A549 treated with AZD9567 at 1 μM for 4 hours (cell line): ENCODE data around the gene WASHC4. TPM values are rescaled to one million over a fixed set of nuclear protein-coding genes. Genes with fewer than 3 reads are reported as not detected.

Source experiments
- total RNA-seq: library from RNA; stranded (reverse); fragments of 200-300 nt; extraction: Qiagen RNA extraction; gene quantifications from 5 replicates; pipeline ENCODE4 v1.2.3, GENCODE V29; 2022; ENCODE audit not compliant: insufficient read depth

WASHC4 gene, protein sequence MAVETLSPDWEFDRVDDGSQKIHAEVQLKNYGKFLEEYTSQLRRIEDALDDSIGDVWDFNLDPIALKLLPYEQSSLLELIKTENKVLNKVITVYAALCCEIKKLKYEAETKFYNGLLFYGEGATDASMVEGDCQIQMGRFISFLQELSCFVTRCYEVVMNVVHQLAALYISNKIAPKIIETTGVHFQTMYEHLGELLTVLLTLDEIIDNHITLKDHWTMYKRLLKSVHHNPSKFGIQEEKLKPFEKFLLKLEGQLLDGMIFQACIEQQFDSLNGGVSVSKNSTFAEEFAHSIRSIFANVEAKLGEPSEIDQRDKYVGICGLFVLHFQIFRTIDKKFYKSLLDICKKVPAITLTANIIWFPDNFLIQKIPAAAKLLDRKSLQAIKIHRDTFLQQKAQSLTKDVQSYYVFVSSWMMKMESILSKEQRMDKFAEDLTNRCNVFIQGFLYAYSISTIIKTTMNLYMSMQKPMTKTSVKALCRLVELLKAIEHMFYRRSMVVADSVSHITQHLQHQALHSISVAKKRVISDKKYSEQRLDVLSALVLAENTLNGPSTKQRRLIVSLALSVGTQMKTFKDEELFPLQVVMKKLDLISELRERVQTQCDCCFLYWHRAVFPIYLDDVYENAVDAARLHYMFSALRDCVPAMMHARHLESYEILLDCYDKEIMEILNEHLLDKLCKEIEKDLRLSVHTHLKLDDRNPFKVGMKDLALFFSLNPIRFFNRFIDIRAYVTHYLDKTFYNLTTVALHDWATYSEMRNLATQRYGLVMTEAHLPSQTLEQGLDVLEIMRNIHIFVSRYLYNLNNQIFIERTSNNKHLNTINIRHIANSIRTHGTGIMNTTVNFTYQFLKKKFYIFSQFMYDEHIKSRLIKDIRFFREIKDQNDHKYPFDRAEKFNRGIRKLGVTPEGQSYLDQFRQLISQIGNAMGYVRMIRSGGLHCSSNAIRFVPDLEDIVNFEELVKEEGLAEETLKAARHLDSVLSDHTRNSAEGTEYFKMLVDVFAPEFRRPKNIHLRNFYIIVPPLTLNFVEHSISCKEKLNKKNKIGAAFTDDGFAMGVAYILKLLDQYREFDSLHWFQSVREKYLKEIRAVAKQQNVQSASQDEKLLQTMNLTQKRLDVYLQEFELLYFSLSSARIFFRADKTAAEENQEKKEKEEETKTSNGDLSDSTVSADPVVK
- total RNA-seq: 19.8 to 31.9 TPM (median 27.3 TPM) in 5 replicates

GRCh38 chr12:105107494-105108371 is at the start of gene WASHC4:
WASHC4 (plus strand) TSS chr12:105107731; CDS start chr12:105107801, 70 bp downstream.

DNA sequence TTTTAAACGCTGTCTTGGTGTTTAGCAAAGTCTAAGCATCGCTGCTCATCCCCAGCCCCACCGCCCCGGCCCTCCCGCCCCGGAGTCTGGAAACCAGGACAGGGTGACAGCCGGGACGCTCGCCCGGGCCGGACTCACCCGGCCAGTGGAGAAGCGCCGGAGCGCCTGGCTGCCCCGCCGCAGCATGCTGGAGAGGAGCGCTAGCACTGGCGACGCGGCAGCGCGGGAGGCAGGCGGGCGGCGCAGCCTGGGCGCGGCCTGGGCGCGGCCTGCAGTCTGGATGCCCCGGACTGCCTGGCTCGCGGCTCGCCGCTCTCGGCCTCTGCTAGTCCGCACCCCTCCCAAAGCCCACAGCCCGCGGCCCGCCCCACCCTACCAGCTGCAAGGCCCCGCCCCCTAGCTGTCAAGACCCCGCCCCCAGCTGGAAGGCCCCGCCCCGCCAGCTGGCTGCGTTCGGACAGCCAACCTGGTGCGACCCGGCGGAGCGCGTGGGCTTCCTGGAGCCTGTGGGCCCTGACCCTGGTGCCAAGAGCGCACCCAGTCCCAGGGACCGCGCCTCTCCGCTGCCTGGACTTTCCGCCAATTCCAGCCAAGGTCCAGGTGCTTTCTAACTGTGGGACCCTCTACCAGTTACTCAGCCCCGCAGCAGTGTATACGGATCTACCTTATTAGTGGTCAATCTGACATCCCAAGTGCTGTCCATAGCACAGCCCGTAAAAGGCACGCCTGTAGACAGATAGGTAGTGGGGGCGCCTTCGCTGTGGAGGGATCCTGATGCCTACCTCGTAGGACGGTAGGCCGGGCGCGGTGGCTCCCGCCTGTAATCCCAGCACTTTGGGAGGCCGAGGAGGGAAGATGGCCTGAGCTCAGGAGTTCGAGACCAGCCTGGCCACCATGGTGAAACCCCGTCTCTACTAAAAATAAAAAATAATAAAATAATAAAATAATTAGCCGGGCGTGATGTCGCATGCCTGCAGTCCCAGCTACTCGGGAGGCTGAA is 23.0 kb upstream of the WASHC4 start, which contains the start of gene ALDH1L2:
Gene ALDH1L2 (minus strand): TSS at position 208 of the 1,000 bp plus-strand sequence. CDS start 22 bp downstream, at position 186.

Other genes starting within 250 kb of the WASHC4 start
- gene SLC41A2, start 149.4 kb upstream of the WASHC4 start, total RNA-seq: 18.7 to 24.7 TPM (median 21.9 TPM) in 5 replicates
- 36.9 to 43.9 TPM (median 38.2 TPM) in 5 replicates for gene NOPCHAP1, start 121.4 kb upstream of the WASHC4 start, total RNA-seq
- gene ALDH1L2, start 23.3 kb upstream of the WASHC4 start, total RNA-seq: 2.9 to 4.1 TPM (median 3.7 TPM) in 5 replicates
- gene APPL2, start 128.4 kb downstream of the WASHC4 start, total RNA-seq: 17.2 to 49.5 TPM (median 22.3 TPM) in 5 replicates
- 117 to 143 TPM (median 124 TPM) in 5 replicates for gene C12orf75, start 223.0 kb downstream of the WASHC4 start, total RNA-seq